Stomach smooth muscle (tissue), 2 donors: ENCODE results near the gene FAM193B.
A peak's percentile ranks its signal among the peaks of the same experiment; 100 is the strongest.

Experiments
- H3K27ac ChIP-seq: one replicate; pipeline ENCODE4 v1.7.0; 2013; ENCODE audit warnings: mild to moderate bottlenecking, low read length, inconsistent platforms
- H3K27me3 ChIP-seq, 2 donors: one replicate each; pipeline ENCODE4 v1.7.0; 2013; ENCODE audit warnings: low read length in 2 of 2; ENCODE audit not compliant: insufficient read depth in 2 of 2, control insufficient read depth in 1 of 2
- H3K36me3 ChIP-seq, 2 donors: one replicate each; pipeline ENCODE4 v1.7.0; 2013; ENCODE audit warnings: low read length in 2 of 2; ENCODE audit not compliant: control insufficient read depth in 2 of 2, insufficient read depth in 2 of 2
- H3K4me1 ChIP-seq: one replicate; pipeline ENCODE4 v1.7.0; 2013; ENCODE audit warnings: low read length; ENCODE audit not compliant: control insufficient read depth, insufficient read depth
- H3K4me3 ChIP-seq, 2 donors: one replicate each; pipeline ENCODE4 v1.7.0; 2013; ENCODE audit warnings: low read length in 2 of 2
- H3K9ac ChIP-seq, 2 donors: one replicate each; pipeline ENCODE4 v1.7.0; 2013; ENCODE audit warnings: low read length in 2 of 2, mild to moderate bottlenecking in 1 of 2
- H3K9me3 ChIP-seq, 2 donors: one replicate each; pipeline ENCODE4 v1.7.0; 2013; ENCODE audit warnings: low read length in 2 of 2; ENCODE audit not compliant: control insufficient read depth in 2 of 2
- donor health status: healthy.
- donor health status: Pancreatic carcinoma.

FAM193B gene

DNA sequence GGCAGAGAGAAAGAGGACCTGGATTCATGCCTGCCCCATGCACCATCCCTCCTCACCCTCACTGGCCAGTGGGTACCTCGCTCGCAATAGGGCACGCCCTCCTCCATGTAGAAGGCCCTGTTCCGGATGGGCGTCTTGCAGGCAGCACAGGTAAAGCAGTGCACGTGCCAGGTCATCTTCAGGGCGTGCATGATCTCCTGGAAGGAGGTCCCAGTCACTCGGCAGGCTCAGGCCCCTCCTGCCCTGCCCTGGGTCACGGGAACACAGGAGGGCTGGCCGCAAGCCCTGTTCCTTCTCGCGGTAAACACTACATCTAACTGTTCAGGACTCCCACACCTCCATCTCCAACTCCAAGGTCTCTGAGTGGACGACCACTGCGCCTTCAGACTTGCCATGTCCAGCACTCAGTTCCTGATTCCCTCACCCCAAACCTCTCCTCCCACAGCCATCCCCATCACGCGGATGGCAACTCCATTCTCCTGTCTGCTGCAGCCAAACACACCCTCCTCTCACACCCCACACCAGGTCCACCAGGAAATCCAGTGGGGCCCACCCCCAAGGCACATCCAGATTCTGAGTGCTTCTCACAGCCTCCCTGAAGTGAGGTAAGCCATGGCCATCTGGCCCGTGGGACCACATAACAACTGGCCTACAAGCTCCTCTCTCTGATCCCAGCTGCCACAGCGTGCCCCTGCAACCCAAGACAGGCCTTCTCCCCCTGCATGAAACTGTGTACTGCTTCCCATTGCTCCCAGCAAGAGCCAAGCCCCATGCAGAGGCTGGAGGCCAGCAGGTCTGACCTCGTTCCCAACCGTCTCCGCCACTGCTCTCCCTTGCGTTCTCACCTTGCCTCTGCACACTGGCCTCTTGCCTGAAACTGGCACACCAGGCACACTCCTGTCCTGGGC is 70.1 kb downstream of the FAM193B start:
- peak overlapping the region in 1 of 2 donors; percentile 2 for H3K9ac ChIP-seq
- H3K36me3 ChIP-seq = peaks cover 41 to 45% of the 10 kb centered on the region in 2 donors
- H3K9me3 ChIP-seq = no peaks in the 10 kb centered on the region
- peaks cover 77% of the 10 kb centered on the region for H3K4me1 ChIP-seq
- no peaks in the 10 kb centered on the region for H3K27me3 ChIP-seq
- peak overlapping the region; percentile 78 for H3K27ac ChIP-seq
- H3K4me3 ChIP-seq = no peak overlapping the region

DNA sequence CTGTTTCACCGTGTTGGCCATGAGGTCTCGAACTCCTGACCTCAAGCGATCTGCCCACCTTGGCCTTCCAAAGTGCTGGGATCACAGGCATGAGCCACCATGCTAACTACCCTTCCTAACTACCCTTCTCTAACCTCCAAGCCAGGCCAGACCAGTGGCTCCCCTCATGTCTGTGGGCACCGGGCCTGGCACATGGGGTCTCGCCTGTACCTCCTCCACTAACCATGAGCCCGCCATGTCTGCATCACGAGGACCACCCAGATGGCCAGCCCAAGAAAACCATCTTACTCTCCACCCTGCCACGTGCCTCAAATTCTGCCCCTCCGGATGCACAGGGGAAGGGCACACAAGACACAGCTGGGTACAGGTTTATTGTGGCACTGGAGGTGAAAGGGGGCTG is 71.3 kb downstream of the FAM193B start:
- peaks cover 84% of the 10 kb centered on the region for H3K4me1 ChIP-seq
- H3K9ac ChIP-seq = no peak overlapping the region
- peaks cover 31 to 37% of the 10 kb centered on the region in 2 donors for H3K36me3 ChIP-seq
- H3K4me3 ChIP-seq = no peak overlapping the region
- no peaks in the 10 kb centered on the region for H3K27me3 ChIP-seq
- no peaks in the 10 kb centered on the region for H3K9me3 ChIP-seq
- peak overlapping the region; percentile 78 for H3K27ac ChIP-seq

DNA sequence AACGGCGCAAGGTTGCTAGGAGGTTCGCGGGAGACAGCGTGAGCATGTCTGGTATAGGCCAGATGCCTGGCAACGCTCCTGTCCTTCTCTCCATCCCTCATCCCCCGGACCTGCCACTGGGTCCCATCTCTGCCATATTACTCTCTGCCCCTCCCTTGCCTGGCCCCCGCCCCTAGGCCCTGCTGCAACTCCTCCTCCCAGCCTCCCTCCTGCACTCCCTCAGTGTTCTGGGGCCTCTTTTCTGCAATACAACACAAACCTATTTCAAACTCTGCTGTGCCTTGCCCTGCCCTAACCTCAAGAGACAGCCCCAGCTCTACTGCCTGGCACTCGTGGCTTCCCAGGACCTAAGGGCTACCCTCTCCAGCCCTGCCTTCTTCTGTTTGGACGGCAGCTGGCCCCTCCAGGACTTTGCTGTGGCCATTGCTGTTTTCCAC is 72.0 kb downstream of the FAM193B start:
- H3K9me3 ChIP-seq = no peaks in the 10 kb centered on the region
- H3K4me3 ChIP-seq = no peak overlapping the region
- peaks cover 24 to 30% of the 10 kb centered on the region in 2 donors for H3K36me3 ChIP-seq
- H3K9ac ChIP-seq = no peak overlapping the region
- H3K27ac ChIP-seq = peak overlapping the region; percentile 78
- no peaks in the 10 kb centered on the region for H3K27me3 ChIP-seq
- H3K4me1 ChIP-seq = peaks cover 87% of the 10 kb centered on the region

DNA sequence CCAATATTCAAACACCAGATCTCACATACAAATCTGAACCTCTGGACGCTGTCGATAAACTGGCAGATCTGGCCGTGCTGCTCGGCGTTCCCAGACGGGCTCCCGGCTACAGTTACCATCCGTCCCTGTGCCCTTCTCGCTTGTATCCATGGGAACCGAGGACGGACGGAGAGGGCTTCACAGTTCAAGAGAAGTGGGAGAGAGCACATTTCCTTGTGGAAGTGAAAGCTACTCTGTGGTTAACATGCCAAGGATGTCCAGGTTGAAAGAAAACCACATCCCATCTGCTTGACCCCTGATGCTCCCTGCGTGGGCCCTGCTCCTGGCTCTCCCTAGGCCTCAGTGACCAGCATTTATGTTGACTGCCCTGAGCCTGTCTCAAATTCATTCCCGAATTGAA is 74.6 kb downstream of the FAM193B start:
- peaks cover 12 to 16% of the 10 kb centered on the region in 2 donors for H3K36me3 ChIP-seq
- no peaks in the 10 kb centered on the region for H3K27me3 ChIP-seq
- H3K4me1 ChIP-seq = peaks cover 91% of the 10 kb centered on the region
- no peaks in the 10 kb centered on the region for H3K9me3 ChIP-seq
- peak overlapping the region; percentile 10 to 68 for H3K9ac ChIP-seq
- peak overlapping the region in 1 of 2 donors; percentile 35 for H3K4me3 ChIP-seq
- H3K27ac ChIP-seq = peak overlapping the region; percentile 91

DNA sequence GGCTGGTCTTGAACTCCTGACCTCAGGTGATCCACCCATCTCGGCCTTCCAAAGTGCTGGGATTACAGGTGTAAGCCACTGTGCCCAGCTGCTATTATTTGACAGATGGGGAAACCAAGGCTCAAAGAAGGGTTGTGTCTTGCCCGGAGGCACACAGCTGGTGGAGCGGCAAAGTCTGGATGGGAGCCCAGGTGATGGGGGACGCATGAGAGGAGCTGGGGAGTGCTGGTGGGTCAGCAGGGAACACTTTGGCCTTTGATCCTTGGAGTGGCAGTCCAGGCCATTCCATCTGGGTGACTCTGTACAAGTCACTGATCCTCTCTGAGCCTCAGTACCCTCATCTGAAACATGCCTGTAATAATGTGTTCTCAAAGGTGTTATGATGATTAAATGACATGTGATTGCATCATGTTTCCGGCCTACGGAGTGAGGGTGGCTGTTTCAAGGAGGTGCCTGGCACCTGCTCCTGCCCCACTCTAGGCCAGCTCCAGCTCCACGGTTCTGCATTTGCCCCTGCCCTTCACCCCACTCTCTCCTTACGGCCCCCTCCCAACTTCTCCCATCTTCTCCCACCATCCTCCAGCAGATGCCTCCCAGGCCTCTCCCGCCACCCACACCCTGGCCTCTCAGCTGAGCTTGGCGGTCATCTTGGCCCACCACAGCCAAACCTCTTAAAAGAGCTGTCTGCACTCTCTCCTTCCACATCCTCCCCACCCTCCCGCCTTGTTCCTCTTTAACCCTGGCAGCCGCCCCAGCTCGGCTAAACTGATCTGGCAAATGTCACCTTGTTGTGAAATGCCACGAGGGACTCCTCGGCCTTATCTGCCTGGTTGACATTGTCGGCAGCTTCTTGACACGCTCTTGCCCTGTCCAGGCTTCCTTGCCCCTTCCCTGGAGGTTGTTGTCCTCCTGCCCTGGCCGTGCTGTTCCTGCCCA is 75.4 kb downstream of the FAM193B start:
- Histone ChIP-seq H3K27ac (peak overlapping the region; percentile 91), H3K36me3 (peaks cover 11 to 13% of the 10 kb centered on the region in 2 donors), H3K9ac (peak overlapping the region; percentile 26 to 58), H3K4me3 (peak overlapping the region in 1 of 2 donors; percentile 49), H3K9me3 (no peaks in the 10 kb centered on the region), H3K4me1 (peaks cover 90% of the 10 kb centered on the region), H3K27me3 (no peaks in the 10 kb centered on the region)

DNA sequence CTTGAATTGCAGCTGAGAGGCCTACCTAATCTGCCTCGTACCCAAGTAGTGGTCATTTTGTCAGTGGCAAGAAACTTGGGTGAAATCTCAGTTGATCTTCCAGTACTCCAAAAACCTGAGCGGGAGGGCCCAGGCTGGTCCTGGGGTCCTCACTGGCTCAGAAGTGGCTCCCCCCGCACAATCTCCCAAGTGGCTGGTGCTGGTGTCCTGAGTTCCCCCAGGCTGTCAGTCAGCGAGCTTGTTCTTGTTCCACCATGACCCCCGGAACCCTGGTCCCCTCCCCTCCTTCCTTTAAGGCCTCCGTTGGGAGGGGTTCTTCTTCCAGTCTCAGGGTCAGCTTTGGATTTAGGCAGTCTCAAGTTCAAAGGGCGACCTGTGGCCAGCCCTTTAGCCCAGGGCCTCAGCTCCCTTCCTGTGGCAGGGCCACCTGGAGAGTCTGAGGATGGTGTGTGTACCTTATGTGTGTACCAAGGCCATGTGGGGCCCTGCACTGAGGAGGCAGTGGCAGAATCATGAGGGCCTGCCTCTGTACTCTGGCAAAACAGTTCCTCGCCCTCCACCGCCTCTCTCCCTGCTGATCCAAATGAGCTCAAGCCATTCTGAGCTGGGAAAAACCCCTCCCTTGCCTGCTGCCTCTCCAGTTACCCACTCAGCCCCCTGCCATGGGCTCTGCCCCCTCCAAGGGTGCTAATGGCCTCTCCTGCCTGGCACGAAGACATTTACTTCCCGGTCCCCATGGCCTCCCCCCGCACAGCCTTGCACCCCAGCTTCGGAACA is 76.5 kb downstream of the FAM193B start:
- no peak overlapping the region for H3K4me3 ChIP-seq
- H3K36me3 ChIP-seq = peaks cover 3 to 7% of the 10 kb centered on the region in 2 donors
- H3K27ac ChIP-seq = peak overlapping the region; percentile 91
- no peak overlapping the region for H3K9ac ChIP-seq
- H3K27me3 ChIP-seq = no peaks in the 10 kb centered on the region
- peaks cover 80% of the 10 kb centered on the region for H3K4me1 ChIP-seq
- no peaks in the 10 kb centered on the region for H3K9me3 ChIP-seq

DNA sequence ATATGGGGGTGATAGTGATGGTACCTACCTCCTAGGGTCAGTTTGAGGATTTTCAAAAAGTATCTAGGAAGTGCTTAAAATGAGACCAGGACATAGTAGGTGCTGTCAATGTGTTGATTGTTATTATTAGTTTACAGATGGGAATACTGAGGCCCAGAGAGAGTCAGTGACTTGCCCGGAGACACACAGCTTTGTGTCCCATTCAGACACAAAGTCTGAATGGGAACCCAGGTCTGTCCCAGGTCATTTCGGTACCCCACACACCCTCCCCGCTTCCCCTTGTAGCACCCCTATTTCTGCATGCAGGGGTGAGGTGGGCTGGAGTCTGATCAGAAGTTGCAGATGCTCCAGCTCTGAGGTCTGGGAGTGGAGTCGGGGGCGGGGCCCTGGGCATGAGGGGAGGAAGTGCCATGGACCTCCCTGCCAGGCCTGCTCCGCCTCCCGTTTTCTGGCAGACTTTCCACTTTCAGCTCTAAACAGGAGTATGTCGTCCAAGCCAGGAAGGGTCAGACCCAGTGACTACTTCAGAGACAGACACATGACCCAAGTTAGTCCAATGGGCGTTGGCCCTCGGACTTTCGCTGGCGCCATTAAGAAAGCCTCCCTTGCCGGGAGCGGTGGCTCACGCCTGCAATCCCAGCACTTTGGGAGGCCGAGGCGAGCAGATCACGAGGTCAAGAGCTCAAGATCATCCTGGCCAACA is 77.7 kb downstream of the FAM193B start:
- Histone ChIP-seq H3K36me3 (peaks cover under 1 to 3% of the 10 kb centered on the region in 2 donors), H3K9ac (no peak overlapping the region), H3K4me3 (no peak overlapping the region), H3K4me1 (peaks cover 82% of the 10 kb centered on the region), H3K9me3 (no peaks in the 10 kb centered on the region), H3K27ac (peak overlapping the region; percentile 91), H3K27me3 (no peaks in the 10 kb centered on the region)

DNA sequence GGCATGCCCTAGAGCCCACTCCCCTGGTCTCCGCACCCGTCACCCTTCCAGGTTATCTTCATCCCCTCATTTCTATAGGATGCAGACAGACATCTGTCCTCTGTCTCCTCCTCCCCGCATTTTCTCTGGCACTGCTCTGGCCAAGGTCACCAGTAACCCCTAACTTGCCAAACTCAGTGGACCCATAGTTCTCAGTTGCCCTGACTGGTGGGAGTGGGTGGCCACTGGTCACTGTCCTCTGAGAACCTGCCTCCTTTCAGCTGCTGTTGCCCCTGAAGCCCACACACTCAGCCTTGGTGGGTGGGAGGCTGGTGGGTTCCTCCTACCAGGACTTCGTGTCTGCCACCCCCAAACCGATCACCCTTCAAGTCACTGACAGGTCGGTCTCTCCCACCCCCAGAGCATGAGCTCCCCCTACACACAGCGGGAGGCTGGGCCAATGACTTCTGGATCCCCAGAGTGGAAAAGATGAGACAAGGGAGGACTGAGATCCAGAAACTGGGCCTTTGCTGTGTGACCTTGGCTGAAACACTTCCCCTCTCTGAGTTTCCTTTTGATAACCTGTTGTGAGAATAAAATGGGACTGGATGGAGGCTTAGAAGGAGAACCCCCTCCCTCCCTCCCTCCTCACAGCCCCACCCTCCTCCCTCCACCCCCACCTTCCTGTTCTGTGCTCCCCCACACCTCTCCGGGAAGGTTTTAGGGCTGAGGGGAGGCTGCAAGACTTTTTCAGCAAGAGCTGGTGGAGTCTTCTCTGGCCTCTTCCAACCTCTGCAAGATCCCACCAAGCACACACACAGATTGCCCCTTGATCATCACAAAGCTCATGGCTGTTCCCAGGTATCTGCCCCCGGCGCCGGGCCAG is 78.6 kb downstream of the FAM193B start:
- Histone ChIP-seq H3K9ac (no peak overlapping the region), H3K4me1 (peaks cover 83% of the 10 kb centered on the region), H3K27ac (peak overlapping the region; percentile 91), H3K4me3 (peak overlapping the region in 1 of 2 donors; percentile 8), H3K36me3 (no peaks in the 10 kb centered on the region), H3K27me3 (no peaks in the 10 kb centered on the region), H3K9me3 (no peaks in the 10 kb centered on the region)

DNA sequence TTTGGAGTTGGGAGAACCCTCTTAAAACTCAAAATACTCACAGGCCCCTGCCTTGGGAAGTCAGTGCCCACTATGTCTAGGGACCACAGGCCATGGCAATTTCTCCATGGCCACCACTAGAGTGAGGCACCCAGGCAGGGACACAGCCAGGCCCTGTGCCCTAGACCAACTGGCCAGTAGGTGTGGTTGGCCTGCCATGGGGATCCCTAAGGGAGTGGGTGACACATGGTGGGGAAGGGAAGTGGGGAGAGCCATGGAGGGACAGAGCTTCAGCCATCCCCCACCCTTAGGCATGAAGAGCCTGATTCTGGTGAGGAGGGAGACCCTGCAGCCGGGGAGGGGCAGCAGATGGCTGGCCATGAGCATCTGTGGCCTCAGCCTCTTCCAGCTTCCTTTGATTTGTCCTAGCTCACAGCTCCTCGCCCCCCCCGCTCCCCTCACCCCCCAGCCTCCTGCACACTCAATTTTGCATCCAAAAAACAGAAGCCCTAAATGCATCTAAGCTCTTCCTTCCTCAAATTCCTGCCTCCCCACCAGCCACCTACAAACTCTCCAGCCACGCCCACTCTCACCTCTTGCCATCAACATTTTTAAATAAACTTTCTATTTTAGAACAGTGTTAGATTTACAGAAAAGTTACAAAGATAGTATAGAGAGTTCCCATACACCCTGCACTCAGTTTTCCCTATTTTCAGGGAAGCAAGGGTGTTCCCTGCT is 79.4 kb downstream of the FAM193B start:
- Histone ChIP-seq H3K9me3 (no peaks in the 10 kb centered on the region), H3K36me3 (no peaks in the 10 kb centered on the region), H3K4me3 (no peak overlapping the region), H3K27me3 (no peaks in the 10 kb centered on the region), H3K4me1 (peaks cover 85% of the 10 kb centered on the region), H3K9ac (no peak overlapping the region), H3K27ac (peak overlapping the region; percentile 62)
